WTC11 (cell line): ENCODE data around the gene RAPGEF6. TPM values are rescaled to one million over a fixed set of nuclear protein-coding genes. Genes with fewer than 3 reads are reported as not detected.

Experiments
- ATAC-seq: fragments of 200-7000 bp; cut with Tn5 transposase; 2 replicates; pipeline ENCODE4 v1.10.0; 2021; ENCODE audit warnings: mild to moderate bottlenecking, moderate library complexity
- CTCF ChIA-PET: fragments of 300-600 bp; sonication (Branson Sonifier 250); formaldehyde crosslinking; loops from one replicate; lab custom pipeline; 2021; ENCODE audit warnings: antibody characterized with exemption; lab: Charles Lee
- POLR2A ChIA-PET: fragments of 350-600 bp; sonication (Branson Sonifier 250); formaldehyde crosslinking; loops from one replicate; lab custom pipeline; 2021; ENCODE audit warnings: antibody characterized with exemption; lab: Charles Lee
- DNase-seq: peaks from one replicate; pipeline ENCODE4 v3.0.0; 2021; ENCODE audit warnings: low spot score
- H3K27ac Mint-ChIP-seq: 2 replicates; pipeline ENCODE4 v1.8.0; 2021; ENCODE audit warnings: mixed read lengths
- H3K27me3 Mint-ChIP-seq: 2 replicates; pipeline ENCODE4 v1.8.0; 2021; ENCODE audit warnings: low read depth, mild to moderate bottlenecking, moderate library complexity, mixed read lengths
- H3K36me3 Mint-ChIP-seq: 2 replicates; pipeline ENCODE4 v1.8.0; 2021; ENCODE audit warnings: mixed read lengths
- H3K4me1 Mint-ChIP-seq: 2 replicates; pipeline ENCODE4 v1.8.0; 2022; ENCODE audit warnings: mixed read lengths
- H3K4me3 Mint-ChIP-seq: 2 replicates; pipeline ENCODE4 v1.8.0; 2021; ENCODE audit warnings: mild to moderate bottlenecking, moderate library complexity, mixed read lengths
- H3K9me3 Mint-ChIP-seq: 2 replicates; pipeline ENCODE4 v1.8.0; 2021; ENCODE audit warnings: mixed read lengths
- ATF6 ChIP-seq: sonication (generic); formaldehyde crosslinking; IDR thresholded peaks from 2 replicates; pipeline ENCODE4 v1.8.1; 2023; ENCODE audit warnings: mild to moderate bottlenecking, missing genetic modification reagents
- CTCF ChIP-seq: fragments of 200-600 bp; IDR thresholded peaks from 2 replicates; pipeline ENCODE4 v1.8.0; 2022; ENCODE audit warnings: antibody characterized with exemption
- E2F1 ChIP-seq: sonication (generic); formaldehyde crosslinking; IDR thresholded peaks from 2 replicates; pipeline ENCODE4 v1.8.0; 2022; ENCODE audit warnings: mild to moderate bottlenecking, missing genetic modification reagents
- FOXP1 ChIP-seq: sonication (generic); formaldehyde crosslinking; IDR thresholded peaks from 2 replicates; pipeline ENCODE4 v1.8.0; 2022; ENCODE audit warnings: missing genetic modification reagents, mild to moderate bottlenecking, moderate library complexity, borderline replicate concordance
- HMGA2 ChIP-seq: fragments of 250-450 bp; sonication (Bioruptor Pico); IDR thresholded peaks from 2 replicates; pipeline ENCODE4 v1.4.0; 2021; ENCODE audit warnings: mild to moderate bottlenecking, moderate library complexity
- KAT7 ChIP-seq: sonication (generic); formaldehyde crosslinking; IDR thresholded peaks from 2 replicates; pipeline ENCODE4 v1.8.1; 2023; ENCODE audit warnings: missing genetic modification reagents, mild to moderate bottlenecking, borderline replicate concordance
- NR3C1 ChIP-seq: sonication (generic); formaldehyde crosslinking; conservative IDR thresholded peaks from 2 replicates; pipeline ENCODE4 v1.8.1; 2023; ENCODE audit warnings: low read depth, mild to moderate bottlenecking, missing genetic modification reagents
- OVOL2 ChIP-seq: fragments of 250-450 bp; sonication (Bioruptor Pico); IDR thresholded peaks from 2 replicates; pipeline ENCODE4 v1.9.0; 2021; ENCODE audit warnings: mild to moderate bottlenecking, borderline replicate concordance
- SMAD3 ChIP-seq: sonication (generic); formaldehyde crosslinking; IDR thresholded peaks from 2 replicates; pipeline ENCODE4 v1.8.0; 2022; ENCODE audit warnings: missing genetic modification reagents, mild to moderate bottlenecking, borderline replicate concordance
- STAT6 ChIP-seq: sonication (generic); formaldehyde crosslinking; conservative IDR thresholded peaks from 2 replicates; pipeline ENCODE4 v1.8.1; 2023; ENCODE audit warnings: mild to moderate bottlenecking, low read depth, missing genetic modification reagents, moderate library complexity
- TP53 ChIP-seq: sonication (generic); formaldehyde crosslinking; IDR thresholded peaks from 2 replicates; pipeline ENCODE4 v1.8.1; 2023; ENCODE audit warnings: mild to moderate bottlenecking, missing genetic modification reagents
- ZBTB21 ChIP-seq: sonication (generic); formaldehyde crosslinking; IDR thresholded peaks from 2 replicates; pipeline ENCODE4 v1.8.1; 2023; ENCODE audit warnings: mild to moderate bottlenecking, missing genetic modification reagents, borderline replicate concordance
- ZNF263 ChIP-seq: sonication (generic); formaldehyde crosslinking; IDR thresholded peaks from 2 replicates; pipeline ENCODE4 v1.8.1; 2022; ENCODE audit warnings: low read depth, mild to moderate bottlenecking, moderate library complexity, missing genetic modification reagents
- total RNA-seq: library from RNA; stranded (reverse); gene quantifications from 3 replicates; pipeline ENCODE4 v1.2.3, GENCODE V29; 2021
- TF ChIP-seq, protein P1 (sequence below): sonication (generic); formaldehyde crosslinking; IDR thresholded peaks from 2 replicates; pipeline ENCODE4 v1.8.1; 2023; ENCODE audit warnings: mild to moderate bottlenecking, missing genetic modification reagents, moderate library complexity
- TF ChIP-seq, protein P2 (sequence below): sonication (generic); formaldehyde crosslinking; IDR thresholded peaks from 2 replicates; pipeline ENCODE4 v1.8.0; 2022; ENCODE audit warnings: mild to moderate bottlenecking, missing genetic modification reagents
- TF ChIP-seq, protein P3 (sequence below): sonication (generic); formaldehyde crosslinking; IDR thresholded peaks from 2 replicates; pipeline ENCODE4 v1.8.0; 2023; ENCODE audit warnings: missing genetic modification reagents
- TF ChIP-seq, protein P4 (sequence below): sonication (generic); formaldehyde crosslinking; IDR thresholded peaks from 2 replicates; pipeline ENCODE4 v1.8.0; 2022; ENCODE audit warnings: mild to moderate bottlenecking, missing genetic modification reagents

RAPGEF6 gene
- total RNA-seq, 1 experiment from 2014 or later = 18.0 TPM

DNA sequence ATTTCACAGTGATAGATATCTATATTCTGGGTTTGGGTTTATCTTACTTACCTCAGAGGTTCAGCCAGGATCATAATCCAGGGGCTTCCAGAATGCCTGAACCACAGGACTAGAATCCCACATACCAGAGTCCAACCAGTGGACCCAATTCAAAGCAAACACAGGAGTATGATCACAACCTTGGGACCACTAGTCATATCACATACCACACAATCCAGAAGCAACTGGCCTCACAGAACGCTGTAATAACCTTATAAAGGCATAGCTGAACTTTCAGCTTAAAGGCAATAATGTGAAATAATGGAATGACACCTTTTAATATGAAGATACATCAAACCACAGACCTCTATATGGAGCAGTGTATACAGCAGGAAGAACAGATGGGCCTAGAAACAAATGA is 25.3 kb downstream of the RAPGEF6 start:
- Mint-ChIP-seq H3K4me1 (peaks cover 35% of the 10 kb centered on the region), H3K27ac (no peak overlapping the region), H3K36me3 (no peaks in the 10 kb centered on the region)
- no peak for DNase-seq
- no peak for ATAC-seq
- ChIA-PET CTCF (interaction anchor here (0.5 kb wide), 1 partner anchor 277 kb away, joined by 3 read pairs; no protein-coding TSS in a partner anchor), POLR2A (interaction anchor here (1.9 kb wide), 1 partner anchor 187 kb away, joined by 4 read pairs; the partner anchor contains the start of gene FNIP1)
- TF ChIP-seq, protein P1, sequence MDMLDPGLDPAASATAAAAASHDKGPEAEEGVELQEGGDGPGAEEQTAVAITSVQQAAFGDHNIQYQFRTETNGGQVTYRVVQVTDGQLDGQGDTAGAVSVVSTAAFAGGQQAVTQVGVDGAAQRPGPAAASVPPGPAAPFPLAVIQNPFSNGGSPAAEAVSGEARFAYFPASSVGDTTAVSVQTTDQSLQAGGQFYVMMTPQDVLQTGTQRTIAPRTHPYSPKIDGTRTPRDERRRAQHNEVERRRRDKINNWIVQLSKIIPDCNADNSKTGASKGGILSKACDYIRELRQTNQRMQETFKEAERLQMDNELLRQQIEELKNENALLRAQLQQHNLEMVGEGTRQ (CRISPR knock-in tag) = no peak
- TF ChIP-seq KAT7 (no peak), HMGA2 (CRISPR knock-in tag) (no peak), TP53 (no peak), ZNF263 (CRISPR knock-in tag) (no peak), CTCF (no peak), ZBTB21 (no peak), OVOL2 (CRISPR knock-in tag) (no peak), SMAD3 (CRISPR knock-in tag) (no peak), E2F1 (CRISPR knock-in tag) (no peak), STAT6 (no peak), ATF6 (CRISPR knock-in tag) (no peak), NR3C1 (no peak), FOXP1 (CRISPR knock-in tag) (no peak)
- TF ChIP-seq, protein P2, sequence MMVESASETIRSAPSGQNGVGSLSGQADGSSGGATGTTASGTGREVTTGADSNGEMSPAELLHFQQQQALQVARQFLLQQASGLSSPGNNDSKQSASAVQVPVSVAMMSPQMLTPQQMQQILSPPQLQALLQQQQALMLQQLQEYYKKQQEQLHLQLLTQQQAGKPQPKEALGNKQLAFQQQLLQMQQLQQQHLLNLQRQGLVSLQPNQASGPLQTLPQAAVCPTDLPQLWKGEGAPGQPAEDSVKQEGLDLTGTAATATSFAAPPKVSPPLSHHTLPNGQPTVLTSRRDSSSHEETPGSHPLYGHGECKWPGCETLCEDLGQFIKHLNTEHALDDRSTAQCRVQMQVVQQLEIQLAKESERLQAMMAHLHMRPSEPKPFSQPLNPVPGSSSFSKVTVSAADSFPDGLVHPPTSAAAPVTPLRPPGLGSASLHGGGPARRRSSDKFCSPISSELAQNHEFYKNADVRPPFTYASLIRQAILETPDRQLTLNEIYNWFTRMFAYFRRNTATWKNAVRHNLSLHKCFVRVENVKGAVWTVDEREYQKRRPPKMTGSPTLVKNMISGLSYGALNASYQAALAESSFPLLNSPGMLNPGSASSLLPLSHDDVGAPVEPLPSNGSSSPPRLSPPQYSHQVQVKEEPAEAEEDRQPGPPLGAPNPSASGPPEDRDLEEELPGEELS (CRISPR knock-in tag) = no peak
- TF ChIP-seq, protein P3, sequence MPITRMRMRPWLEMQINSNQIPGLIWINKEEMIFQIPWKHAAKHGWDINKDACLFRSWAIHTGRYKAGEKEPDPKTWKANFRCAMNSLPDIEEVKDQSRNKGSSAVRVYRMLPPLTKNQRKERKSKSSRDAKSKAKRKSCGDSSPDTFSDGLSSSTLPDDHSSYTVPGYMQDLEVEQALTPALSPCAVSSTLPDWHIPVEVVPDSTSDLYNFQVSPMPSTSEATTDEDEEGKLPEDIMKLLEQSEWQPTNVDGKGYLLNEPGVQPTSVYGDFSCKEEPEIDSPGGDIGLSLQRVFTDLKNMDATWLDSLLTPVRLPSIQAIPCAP = no peak
- TF ChIP-seq, protein P4, sequence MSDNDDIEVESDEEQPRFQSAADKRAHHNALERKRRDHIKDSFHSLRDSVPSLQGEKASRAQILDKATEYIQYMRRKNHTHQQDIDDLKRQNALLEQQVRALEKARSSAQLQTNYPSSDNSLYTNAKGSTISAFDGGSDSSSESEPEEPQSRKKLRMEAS (CRISPR knock-in tag) = no peak
- TF ChIP-seq, all 79 proteins: peak for 0
- H3K9me3 Mint-ChIP-seq = no peaks in the 10 kb centered on the region
- no peak overlapping the region for H3K4me3 Mint-ChIP-seq
- no peaks in the 10 kb centered on the region for H3K27me3 Mint-ChIP-seq
